Body of pancreas (tissue), 4 donors: ENCODE results near the gene SPRING1. TPM values are rescaled to one million over a fixed set of nuclear protein-coding genes. Genes with fewer than 3 reads are reported as not detected.

Experiments used
- ATAC-seq: fragments of 150-250 bp; one replicate; pipeline ENCODE4 v1.9.1; 2016
- DNase-seq, 4 donors: peaks; one replicate each; pipeline ENCODE4 v3.0.0-alpha.2; 2019
- H3K27ac ChIP-seq, 4 donors: fragments of 200-600 bp; sonication (generic); 1 replicate in 3 of 4; 2 replicates in 1 of 4; pipeline versions ENCODE4 v1.5.1 to v1.6.1; 2016 to 2019; ENCODE audit warnings: mild to moderate bottlenecking in 1 of 4, mixed read lengths in 1 of 4, moderate library complexity in 1 of 4
- H3K27me3 ChIP-seq, 2 donors: fragments of 200-600 bp; sonication (generic); one replicate each; pipeline ENCODE4 v1.6.0; 2016; ENCODE audit warnings: mild to moderate bottlenecking in 1 of 2
- H3K36me3 ChIP-seq, 2 donors: fragments of 200-600 bp; sonication (generic); replicated peaks in 1 of 2; 2 replicates each; pipeline ENCODE4 v1.5.1; 2016; ENCODE audit warnings: low read depth in 2 of 2; ENCODE audit not compliant: insufficient read depth in 1 of 2
- H3K4me1 ChIP-seq: fragments of 200-600 bp; sonication (generic); one replicate; pipeline ENCODE4 v1.6.0; 2016
- H3K4me3 ChIP-seq, 2 donors: fragments of 200-600 bp; sonication (generic); 1 replicate in 1 of 2; 2 replicates in 1 of 2; pipeline ENCODE4 v1.5.1; 2016 to 2019
- H3K9me3 ChIP-seq, 3 donors: fragments of 200-600 bp; sonication (generic); 1 replicate in 2 of 3; 2 replicates in 1 of 3; pipeline ENCODE4 v1.5.1; 2016
- POLR2A ChIP-seq, 3 donors: fragments of 450-650 bp; IDR thresholded peaks; one replicate each; pipeline ENCODE4 v1.6.1; 2016; ENCODE audit warnings: antibody characterized with exemption in 3 of 3, mild to moderate bottlenecking in 2 of 3
- WGBS, 2 donors: methylation state at CpG; one replicate each; pipeline ENCODE4 v1.1.5; 2017; 5-methylcytosine and 5-hydroxymethylcytosine counted together
- intact Hi-C: fragments of 100-400 bp; cut with DNase I; formaldehyde crosslinking; loops from one replicate; pipeline ENCODE4 v1.15.1; 2023
- total RNA-seq, 2 donors: library from RNA; depleted of rRNA; stranded (reverse); fragments of >200 nt; gene quantifications; one replicate each; pipeline ENCODE4 v1.1.0, GENCODE V29; 2016
- TF ChIP-seq, protein P1 (sequence below), 7 experiments: fragments of 450-650 bp in 4 of 7; fragments of 200-600 bp in 3 of 7; sonication (generic) in 3 of 7; IDR thresholded peaks; one replicate each; pipeline ENCODE4 v1.5.1; 2016 to 2019; ENCODE audit warnings: antibody characterized with exemption in 7 of 7

Gene SPRING1
- total RNA-seq, 2 donors from 2014 or later = 9.1 to 9.9 TPM

DNA sequence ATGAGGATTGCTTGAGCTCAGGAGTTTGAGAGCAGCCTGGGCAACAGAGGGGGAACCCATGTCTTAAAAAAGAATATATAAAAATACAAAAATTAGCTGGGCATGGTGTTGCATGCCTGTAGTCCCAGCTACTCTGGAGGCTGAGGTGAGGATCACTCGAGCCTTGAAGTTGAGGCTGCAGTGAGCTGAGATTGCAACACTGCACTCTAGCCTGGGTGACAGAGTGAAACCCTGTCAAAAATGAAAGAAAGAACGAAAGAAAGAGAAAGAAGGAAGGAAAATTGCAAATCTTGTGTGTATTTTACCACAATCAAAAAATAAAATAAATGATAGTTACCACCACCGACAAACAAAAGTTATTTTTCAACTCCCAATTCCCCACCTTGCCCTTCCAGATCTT lies 45.3 kb downstream of the SPRING1 start:
- DNase-seq (no peak), ATAC-seq (no peak)
- TF ChIP-seq, protein P1, sequence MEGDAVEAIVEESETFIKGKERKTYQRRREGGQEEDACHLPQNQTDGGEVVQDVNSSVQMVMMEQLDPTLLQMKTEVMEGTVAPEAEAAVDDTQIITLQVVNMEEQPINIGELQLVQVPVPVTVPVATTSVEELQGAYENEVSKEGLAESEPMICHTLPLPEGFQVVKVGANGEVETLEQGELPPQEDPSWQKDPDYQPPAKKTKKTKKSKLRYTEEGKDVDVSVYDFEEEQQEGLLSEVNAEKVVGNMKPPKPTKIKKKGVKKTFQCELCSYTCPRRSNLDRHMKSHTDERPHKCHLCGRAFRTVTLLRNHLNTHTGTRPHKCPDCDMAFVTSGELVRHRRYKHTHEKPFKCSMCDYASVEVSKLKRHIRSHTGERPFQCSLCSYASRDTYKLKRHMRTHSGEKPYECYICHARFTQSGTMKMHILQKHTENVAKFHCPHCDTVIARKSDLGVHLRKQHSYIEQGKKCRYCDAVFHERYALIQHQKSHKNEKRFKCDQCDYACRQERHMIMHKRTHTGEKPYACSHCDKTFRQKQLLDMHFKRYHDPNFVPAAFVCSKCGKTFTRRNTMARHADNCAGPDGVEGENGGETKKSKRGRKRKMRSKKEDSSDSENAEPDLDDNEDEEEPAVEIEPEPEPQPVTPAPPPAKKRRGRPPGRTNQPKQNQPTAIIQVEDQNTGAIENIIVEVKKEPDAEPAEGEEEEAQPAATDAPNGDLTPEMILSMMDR (IDR thresholded peaks at IDR 0.05) = no peak
- no peak for TF ChIP-seq POLR2A (IDR thresholded peaks at IDR 0.05)
- H3K36me3 ChIP-seq = no peaks in the 10 kb centered on the region
- H3K4me3 ChIP-seq = no peak overlapping the region
- no peak overlapping the region for H3K27ac ChIP-seq
- no peaks in the 10 kb centered on the region for H3K27me3 ChIP-seq
- WGBS, 2 donors = 46 to 55% methylated on average over 3 of the region's 3 CpGs
- H3K4me1 ChIP-seq = peaks cover 27% of the 10 kb centered on the region
- intact Hi-C loops = loop anchor here (10.0 kb wide), 1 partner anchor 698 kb away; no protein-coding TSS in a partner anchor
- H3K9me3 ChIP-seq = no peaks in the 10 kb centered on the region

DNA sequence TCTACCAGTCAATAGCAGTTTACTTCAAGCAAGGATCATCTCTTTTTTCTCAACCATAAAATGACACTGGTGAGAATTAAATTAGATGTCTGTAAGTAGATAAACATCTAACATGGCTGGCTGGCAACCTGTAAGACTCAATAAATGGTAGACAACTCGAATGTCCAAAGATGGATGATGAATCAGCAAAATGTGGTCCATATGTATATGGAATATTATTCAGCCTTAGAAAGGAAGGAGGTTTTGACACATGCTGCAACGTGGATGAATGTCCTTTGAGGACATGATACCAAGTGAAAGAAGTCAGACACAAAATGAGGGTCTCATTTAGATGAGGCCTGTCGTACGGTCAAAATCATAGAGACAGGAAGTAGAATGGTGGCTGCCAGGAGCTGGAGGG lies 46.2 kb downstream of the SPRING1 start:
- peaks cover 17% of the 10 kb centered on the region for H3K4me1 ChIP-seq
- H3K4me3 ChIP-seq = no peak overlapping the region
- intact Hi-C loops = loop anchor here (10.0 kb wide), 1 partner anchor 697 kb away; no protein-coding TSS in a partner anchor
- DNase-seq = no peak
- WGBS, 2 donors = 84 to 85% methylated on average over 4 of the region's 4 CpGs
- no peaks in the 10 kb centered on the region for H3K36me3 ChIP-seq
- H3K9me3 ChIP-seq = no peaks in the 10 kb centered on the region
- no peak for ATAC-seq
- H3K27ac ChIP-seq = no peak overlapping the region
- no peak for TF ChIP-seq POLR2A (IDR thresholded peaks at IDR 0.05)
- TF ChIP-seq, protein P1 (IDR thresholded peaks at IDR 0.05) = no peak
- H3K27me3 ChIP-seq = no peaks in the 10 kb centered on the region

DNA sequence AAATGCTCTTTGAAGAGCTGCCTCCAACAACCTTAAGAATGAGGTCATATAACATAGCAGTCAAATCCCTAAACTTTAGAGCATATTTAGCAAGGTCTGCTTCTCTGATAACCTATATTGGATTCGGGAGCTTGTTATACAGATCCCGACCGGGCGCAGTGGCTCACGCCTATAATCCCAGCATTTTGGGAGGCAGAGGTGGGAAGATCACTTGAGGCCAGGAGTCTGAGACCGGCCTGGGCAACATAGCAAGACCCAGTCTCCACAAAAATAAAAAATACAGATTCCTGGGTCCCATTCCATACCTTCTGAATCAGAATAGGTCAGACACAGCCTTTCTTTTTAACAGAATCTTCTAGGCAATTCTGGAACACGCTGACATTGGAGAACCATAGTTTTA lies 46.7 kb downstream of the SPRING1 start:
- no peak for DNase-seq
- Histone ChIP-seq H3K4me3 (no peak overlapping the region), H3K4me1 (peaks cover 17% of the 10 kb centered on the region), H3K36me3 (no peaks in the 10 kb centered on the region), H3K27ac (no peak overlapping the region), H3K27me3 (no peaks in the 10 kb centered on the region), H3K9me3 (no peaks in the 10 kb centered on the region)
- TF ChIP-seq, protein P1 (IDR thresholded peaks at IDR 0.05) = no peak
- no peak for ATAC-seq
- WGBS, 2 donors = 92 to 94% methylated on average over 7 of the region's 7 CpGs
- intact Hi-C loops = loop anchor here (10.0 kb wide), 1 partner anchor 696 kb away; no protein-coding TSS in a partner anchor

GRCh38 chr12:116689979-116690744 lies 47.7 kb downstream of the SPRING1 start:
- WGBS, 2 donors = 70 to 80% methylated on average over 8 of the region's 8 CpGs
- H3K4me1 ChIP-seq = peaks cover 17% of the 10 kb centered on the region

More at GRCh38 chr12:116689979-116690744, 47.7 kb downstream of the SPRING1 start:
- H3K36me3 ChIP-seq = no peaks in the 10 kb centered on the region
- H3K4me3 ChIP-seq = no peak overlapping the region
- intact Hi-C loops = loop anchor here (10.0 kb wide), 1 partner anchor 695 kb away; no protein-coding TSS in a partner anchor
- no peak for DNase-seq
- TF ChIP-seq POLR2A (IDR thresholded peaks at IDR 0.05) = no peak
- TF ChIP-seq, protein P1 (IDR thresholded peaks at IDR 0.05) = no peak
- ATAC-seq = no peak
- no peaks in the 10 kb centered on the region for H3K27me3 ChIP-seq
- no peak overlapping the region for H3K27ac ChIP-seq
- H3K9me3 ChIP-seq = no peaks in the 10 kb centered on the region
